Skin epidermis (tissue), 12 donors: ENCODE results near the gene WTAP.
A peak's percentile ranks its signal among the peaks of the same experiment; 100 is the strongest.
"Not testable (repeated sequence)": the region's sequence is repeated elsewhere in the genome, so short reads cannot be mapped to it uniquely, and the experiment has no call there.

ENCODE experiments used
- H3K27ac ChIP-seq, 21 experiments: fragments of 200-600 bp; sonication (generic) in 11 of 21; one replicate each; pipeline ENCODE4 v1.5.0; 2020; ENCODE audit warnings: mild to moderate bottlenecking in 3 of 21, inconsistent platforms in 2 of 21, moderate library complexity in 2 of 21
- H3K4me3 ChIP-seq, 7 experiments: fragments of 200-600 bp; sonication (generic) in 2 of 7; one replicate each; pipeline ENCODE4 v1.5.0; 2020; ENCODE audit warnings: inconsistent platforms in 2 of 7, mild to moderate bottlenecking in 2 of 7, moderate library complexity in 1 of 7

Gene WTAP

DNA sequence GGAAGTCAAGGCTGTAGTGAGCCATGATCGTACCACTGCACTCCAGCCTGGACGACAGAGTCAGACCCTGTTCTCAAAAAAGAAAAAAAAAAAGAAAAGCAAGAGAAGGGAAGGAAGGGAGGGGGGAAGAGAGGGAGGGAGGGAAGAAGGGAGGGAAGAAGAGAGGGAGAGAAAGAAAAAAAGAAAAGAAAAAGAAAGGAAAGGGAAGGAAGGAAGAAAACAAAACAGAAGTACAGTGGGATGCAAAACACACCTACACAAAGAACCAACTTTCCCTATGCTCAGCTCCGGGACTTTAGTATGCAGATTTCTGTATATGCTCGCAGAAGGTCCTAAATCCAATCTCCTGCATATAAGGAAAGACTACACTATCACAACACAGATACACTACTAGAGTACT is 2.5 kb upstream of the WTAP start:
- Histone ChIP-seq H3K27ac (no peak overlapping the region), H3K4me3 (no peak overlapping the region)

GRCh38 chr6:159725208-159725607 is 2.1 kb upstream of the WTAP start:
- not testable (repeated sequence) for H3K27ac ChIP-seq, H3K4me3 ChIP-seq

- Histone ChIP-seq H3K27ac (peak overlapping the region; percentile 94 to 100 (median 99)), H3K4me3 (peak overlapping the region; percentile 64 to 99 (median 93))
Observed at GRCh38 chr6:159726255-159726917, 920 bp upstream of the WTAP start.

- Histone ChIP-seq H3K4me3 (peak overlapping the region; percentile 64 to 99 (median 93)), H3K27ac (peak overlapping the region; percentile 94 to 100 (median 99))
Observed at GRCh38 chr6:159727717-159728445, 575 bp downstream of the WTAP start.

DNA sequence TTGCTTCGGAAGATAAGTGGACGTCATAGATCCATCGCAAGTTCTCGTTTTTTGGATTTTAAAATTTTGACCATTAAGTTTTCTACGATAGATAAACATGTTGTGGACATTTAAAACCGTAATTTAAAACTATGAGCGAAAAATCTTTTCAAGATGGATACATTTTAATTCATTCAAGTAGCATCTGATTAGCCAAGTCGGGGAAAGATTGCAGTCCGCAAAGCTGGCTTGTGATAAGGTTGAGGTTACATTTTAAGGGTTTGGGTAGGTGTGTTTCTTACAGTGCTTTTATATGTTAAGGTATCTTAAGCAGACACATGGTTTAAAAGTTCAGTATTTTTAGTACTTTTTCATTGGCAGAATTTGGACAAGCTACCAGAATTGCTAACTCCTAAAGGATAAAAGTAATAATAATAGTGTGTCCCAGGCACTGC is 1.2 kb downstream of the WTAP start:
- Histone ChIP-seq H3K4me3 (peak overlapping the region; percentile 64 to 99 (median 93)), H3K27ac (peak overlapping the region in 19 of 21 experiments; percentile 94 to 100 (median 98))

- H3K4me3 ChIP-seq: peak overlapping the region in 5 of 7 experiments; percentile 11 to 99 (median 97)
- peak overlapping the region in 8 of 21 experiments; percentile 13 to 99 (median 50) for H3K27ac ChIP-seq
Observed at GRCh38 chr6:159729598-159730331, 2.5 kb downstream of the WTAP start.

GRCh38 chr6:159730332-159730676 is 3.0 kb downstream of the WTAP start:
- Histone ChIP-seq H3K27ac (no peak overlapping the region), H3K4me3 (peak overlapping the region in 1 of 7 experiments; percentile 97)

GRCh38 chr6:159732550-159732949 is 5.2 kb downstream of the WTAP start:
- H3K27ac ChIP-seq, H3K4me3 ChIP-seq: not testable (repeated sequence)

- H3K27ac ChIP-seq, H3K4me3 ChIP-seq: not testable (repeated sequence)
Observed at GRCh38 chr6:159733395-159733794, 6.1 kb downstream of the WTAP start.

DNA sequence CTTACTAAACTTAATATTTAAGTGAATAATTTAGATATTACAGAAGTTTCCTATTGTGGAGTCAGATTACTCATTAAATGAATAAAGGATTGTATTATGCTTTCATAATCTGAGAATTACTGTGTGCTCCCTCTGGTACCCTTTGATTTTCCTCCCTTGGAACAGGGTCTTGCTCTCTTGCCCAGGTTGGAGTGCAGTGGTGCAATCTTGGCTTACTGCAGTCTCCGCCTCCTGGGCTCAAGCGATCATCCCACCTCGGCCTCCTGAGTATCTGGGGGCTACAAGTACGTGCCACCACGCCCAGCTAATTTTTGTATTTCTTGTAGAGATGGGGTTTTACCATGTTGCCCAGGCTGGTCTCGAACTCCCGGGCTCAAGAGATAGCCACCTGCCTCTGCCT is 9.6 kb downstream of the WTAP start:
- H3K27ac ChIP-seq: no peak overlapping the region
- H3K4me3 ChIP-seq: no peak overlapping the region

DNA sequence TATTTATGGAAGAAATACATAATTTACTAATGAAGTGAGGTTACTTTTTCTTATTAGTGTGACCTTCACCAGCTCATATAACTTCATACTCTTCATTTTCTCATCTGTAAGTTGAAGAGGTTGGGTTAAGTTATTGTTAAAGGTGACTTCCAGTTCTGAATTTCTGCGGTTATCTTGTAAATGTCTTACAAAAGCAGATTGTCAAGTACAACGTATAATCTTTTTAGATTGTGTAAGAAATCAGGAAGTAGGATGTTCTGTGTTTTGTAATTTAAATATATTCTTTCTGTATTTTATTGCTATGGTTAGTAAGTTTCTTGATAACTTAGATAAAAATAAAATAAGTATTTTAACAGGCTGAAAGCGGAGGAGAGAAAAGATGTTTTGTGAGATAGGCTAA is 12.0 kb downstream of the WTAP start:
- Histone ChIP-seq H3K27ac (no peak overlapping the region), H3K4me3 (no peak overlapping the region)

DNA sequence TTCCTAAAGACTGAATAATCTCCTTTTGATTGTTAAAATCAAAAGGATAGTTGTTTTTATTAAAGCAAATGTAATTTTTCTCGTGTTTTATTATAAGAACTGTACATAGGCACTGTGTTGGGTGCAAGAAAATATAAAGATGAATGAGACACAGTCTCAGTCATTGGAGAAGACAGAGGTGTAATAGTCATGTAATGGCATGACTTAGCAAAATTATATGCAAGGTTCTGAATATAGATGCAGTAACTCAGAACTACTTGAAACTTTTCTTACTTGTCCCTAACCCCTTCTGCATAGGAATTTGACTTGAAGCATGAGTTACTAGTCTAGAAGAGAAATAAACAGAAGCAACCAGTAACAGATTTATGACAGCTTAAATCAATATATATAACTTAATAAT is 14.9 kb downstream of the WTAP start:
- H3K27ac ChIP-seq: no peak overlapping the region
- no peak overlapping the region for H3K4me3 ChIP-seq

DNA sequence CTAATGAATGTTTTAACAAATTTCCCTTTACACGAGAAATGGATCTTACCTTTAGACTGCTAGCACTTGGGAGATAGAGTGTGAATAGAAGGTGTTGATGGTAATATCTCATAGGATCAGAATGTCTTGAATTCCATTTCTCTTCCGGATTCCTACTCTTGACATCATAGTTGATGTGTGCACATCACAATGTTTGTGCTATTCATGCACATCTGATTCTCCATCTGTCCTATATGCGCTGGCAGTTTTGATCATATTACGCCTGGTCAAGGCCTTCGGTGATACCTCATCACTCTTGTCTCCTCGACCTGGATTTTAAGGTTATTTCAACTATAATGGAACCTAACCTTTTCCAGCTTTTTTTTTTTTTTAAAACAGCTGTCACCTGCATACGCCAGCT is 17.8 kb downstream of the WTAP start:
- H3K27ac ChIP-seq: no peak overlapping the region
- H3K4me3 ChIP-seq: no peak overlapping the region

GRCh38 chr6:159746759-159747158 is 19.5 kb downstream of the WTAP start:
- Histone ChIP-seq H3K27ac (no peak overlapping the region), H3K4me3 (no peak overlapping the region)

DNA sequence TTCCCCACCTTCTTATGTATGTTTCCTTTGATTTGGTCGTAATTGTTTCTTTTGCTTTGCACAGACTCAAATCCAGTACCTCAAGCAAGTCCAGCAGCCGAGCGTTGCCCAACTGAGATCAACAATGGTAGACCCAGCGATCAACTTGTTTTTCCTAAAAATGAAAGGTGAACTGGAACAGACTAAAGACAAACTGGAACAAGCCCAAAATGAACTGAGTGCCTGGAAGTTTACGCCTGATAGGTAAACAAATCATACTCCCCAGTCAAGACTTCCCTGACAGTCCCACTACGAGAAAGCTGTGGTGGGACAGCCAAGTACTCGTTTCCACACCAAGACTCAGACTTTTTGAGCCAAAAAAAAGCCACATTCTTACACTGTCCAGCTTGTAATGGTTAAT is 20.8 kb downstream of the WTAP start:
- H3K4me3 ChIP-seq: not testable (repeated sequence)

GRCh38 chr6:159751448-159751847 is 24.1 kb downstream of the WTAP start:
- Histone ChIP-seq H3K27ac (no peak overlapping the region), H3K4me3 (no peak overlapping the region)

More for the DNA sequence above, 20.8 kb downstream of the WTAP start:
- H3K27ac ChIP-seq: not testable (repeated sequence)

- Histone ChIP-seq H3K27ac (no peak overlapping the region), H3K4me3 (no peak overlapping the region)
Observed at GRCh38 chr6:159753081-159753872, 26.0 kb downstream of the WTAP start.

- H3K27ac ChIP-seq: no peak overlapping the region
- H3K4me3 ChIP-seq: no peak overlapping the region
Observed at GRCh38 chr6:159754401-159754800, 27.1 kb downstream of the WTAP start.

GRCh38 chr6:159754959-159755914 is 27.9 kb downstream of the WTAP start:
- H3K27ac ChIP-seq: no peak overlapping the region
- no peak overlapping the region for H3K4me3 ChIP-seq
